Activated CD4-positive, alpha-beta memory T cell treated with anti-CD3 and anti-CD28 coated beads, Interleukin-2, amount 10 ng/mL, durations not matched to agents 7 days and 5 days (primary cell): ENCODE results near the gene RNFT2. TPM values are rescaled to one million over a fixed set of nuclear protein-coding genes. Genes with fewer than 3 reads are reported as not detected.
"Not testable (repeated sequence)": the region's sequence is repeated elsewhere in the genome, so short reads cannot be mapped to it uniquely, and the experiment has no call there.

ENCODE experiments used
- CTCF ChIA-PET: fragments of 350-600 bp; sonication (Branson Sonifier 250); formaldehyde crosslinking; loops from one replicate; lab custom pipeline; 2021; ENCODE audit warnings: antibody characterized with exemption, inconsistent platforms; lab: Charles Lee
- POLR2A ChIA-PET: fragments of 350-600 bp; sonication (Branson Sonifier 250); formaldehyde crosslinking; loops from one replicate; lab custom pipeline; 2021; ENCODE audit warnings: antibody characterized with exemption; lab: Charles Lee
- DNase-seq: peaks from one replicate; pipeline ENCODE4 v3.0.0-alpha.2; 2020
- H3K27ac Mint-ChIP-seq: one replicate; pipeline ENCODE4 v1.8.0; 2021; ENCODE audit warnings: mild to moderate bottlenecking, mixed read lengths
- H3K27me3 Mint-ChIP-seq: one replicate; pipeline ENCODE4 v1.8.0; 2021; ENCODE audit warnings: mixed read lengths
- H3K36me3 Mint-ChIP-seq: one replicate; pipeline ENCODE4 v1.8.0; 2021; ENCODE audit warnings: low read depth, mixed read lengths
- H3K4me1 Mint-ChIP-seq: one replicate; pipeline ENCODE4 v1.8.0; 2021; ENCODE audit warnings: mixed read lengths
- H3K4me3 Mint-ChIP-seq: one replicate; pipeline ENCODE4 v1.8.0; 2021; ENCODE audit warnings: mild to moderate bottlenecking, mixed read lengths
- H3K9me3 Mint-ChIP-seq: one replicate; pipeline ENCODE4 v1.8.0; 2021; ENCODE audit warnings: mixed read lengths
- total RNA-seq, 2 experiments: library from RNA; stranded (reverse); gene quantifications; one replicate each; pipeline ENCODE4 v1.2.3, GENCODE V29; 2021

The RNFT2 gene
- total RNA-seq, 2 experiments from 2014 or later, result 9.0 to 9.8 TPM

DNA sequence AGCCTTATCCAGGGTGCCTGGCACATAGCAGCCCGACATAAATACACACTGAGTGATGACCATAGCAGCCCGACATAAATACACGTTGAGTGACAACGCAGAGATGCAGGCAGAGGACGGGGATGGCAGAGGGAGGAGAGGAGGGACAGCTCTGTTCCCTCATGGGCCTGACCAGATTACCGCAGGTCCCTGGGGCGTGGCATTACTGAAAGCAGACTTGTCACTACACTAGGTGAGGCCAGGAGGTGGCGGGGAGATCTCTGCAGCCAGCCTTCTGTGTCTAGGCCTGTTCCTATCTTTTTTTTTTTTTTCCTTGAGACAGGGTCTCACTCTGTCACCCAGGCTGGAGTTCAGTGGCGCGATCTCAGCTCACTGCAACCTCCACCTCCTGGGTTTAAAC is 74.1 kb downstream of the RNFT2 start:
- CTCF ChIA-PET, result no interaction called here
- Mint-ChIP-seq H3K4me3 (no peak overlapping the region), H3K9me3 (no peaks in the 10 kb centered on the region), H3K4me1 (no peaks in the 10 kb centered on the region), H3K36me3 (no peaks in the 10 kb centered on the region), H3K27me3 (no peaks in the 10 kb centered on the region), H3K27ac (no peak overlapping the region)
- no peak for DNase-seq
- POLR2A ChIA-PET, result no interaction called here

DNA sequence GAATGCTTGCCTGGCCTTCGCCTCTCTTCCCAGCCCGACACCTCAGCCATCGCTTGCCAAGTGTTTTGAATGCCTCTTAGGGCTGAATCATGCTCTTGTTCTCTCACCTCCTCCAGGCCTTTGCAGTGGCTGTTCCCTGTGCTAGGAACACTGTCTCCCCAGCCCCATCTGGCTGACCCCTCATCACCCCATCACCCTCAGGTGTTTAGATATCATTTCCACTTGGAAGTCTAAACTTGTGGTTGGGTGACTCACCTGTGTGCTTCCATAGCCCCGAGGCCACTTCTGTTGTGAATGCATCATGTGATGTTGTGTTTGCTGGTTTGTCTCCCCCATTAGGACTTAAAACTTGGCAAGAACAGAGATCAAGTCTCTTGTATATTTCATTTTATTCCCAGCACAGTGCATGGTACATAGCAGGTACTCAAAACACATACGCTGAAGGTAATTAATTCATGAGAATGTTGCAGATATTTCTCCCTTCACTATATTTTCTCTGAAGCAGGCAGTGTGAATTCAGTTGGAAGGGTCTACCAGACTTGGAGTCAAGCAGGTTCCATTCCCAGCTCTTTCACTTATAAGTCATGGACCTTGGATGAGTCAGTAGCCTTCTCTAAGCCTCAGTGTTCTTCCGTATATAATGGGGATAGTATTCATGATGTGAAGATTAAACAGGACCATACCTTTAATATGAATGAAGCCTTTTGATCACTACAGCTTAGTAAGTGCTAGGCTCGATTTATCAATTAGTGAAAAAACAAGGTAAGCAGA is 75.3 kb downstream of the RNFT2 start:
- no peak for DNase-seq
- Mint-ChIP-seq H3K36me3 (no peaks in the 10 kb centered on the region), H3K9me3 (no peaks in the 10 kb centered on the region), H3K27ac (no peak overlapping the region), H3K4me1 (peaks cover 7% of the 10 kb centered on the region), H3K4me3 (no peak overlapping the region), H3K27me3 (no peaks in the 10 kb centered on the region)
- ChIA-PET POLR2A (no interaction called here), CTCF (no interaction called here)

DNA sequence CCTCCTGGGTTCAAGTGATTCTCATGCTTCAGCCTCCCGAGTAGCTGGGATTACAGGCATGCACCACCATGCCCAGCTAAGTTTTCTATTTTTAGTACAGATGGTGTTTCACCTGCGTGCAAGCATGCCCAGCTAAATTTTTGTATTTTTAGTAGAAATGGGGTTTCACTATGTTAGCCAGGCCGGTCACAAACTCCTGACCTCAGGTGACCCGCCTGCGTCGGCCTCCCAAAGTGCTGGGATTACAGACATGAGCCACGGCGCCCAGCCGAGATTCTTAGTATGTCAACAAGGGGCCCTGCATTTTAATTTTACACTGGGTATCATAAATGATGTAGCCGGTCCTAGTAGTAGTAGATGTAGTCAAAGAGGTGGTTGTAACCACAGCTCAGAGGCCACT is 76.7 kb downstream of the RNFT2 start:
- H3K36me3 Mint-ChIP-seq, CTCF ChIA-PET, POLR2A ChIA-PET, H3K4me3 Mint-ChIP-seq, H3K9me3 Mint-ChIP-seq, H3K27ac Mint-ChIP-seq, DNase-seq, H3K27me3 Mint-ChIP-seq: not testable (repeated sequence)
- peaks cover 15% of the 10 kb centered on the region for H3K4me1 Mint-ChIP-seq

DNA sequence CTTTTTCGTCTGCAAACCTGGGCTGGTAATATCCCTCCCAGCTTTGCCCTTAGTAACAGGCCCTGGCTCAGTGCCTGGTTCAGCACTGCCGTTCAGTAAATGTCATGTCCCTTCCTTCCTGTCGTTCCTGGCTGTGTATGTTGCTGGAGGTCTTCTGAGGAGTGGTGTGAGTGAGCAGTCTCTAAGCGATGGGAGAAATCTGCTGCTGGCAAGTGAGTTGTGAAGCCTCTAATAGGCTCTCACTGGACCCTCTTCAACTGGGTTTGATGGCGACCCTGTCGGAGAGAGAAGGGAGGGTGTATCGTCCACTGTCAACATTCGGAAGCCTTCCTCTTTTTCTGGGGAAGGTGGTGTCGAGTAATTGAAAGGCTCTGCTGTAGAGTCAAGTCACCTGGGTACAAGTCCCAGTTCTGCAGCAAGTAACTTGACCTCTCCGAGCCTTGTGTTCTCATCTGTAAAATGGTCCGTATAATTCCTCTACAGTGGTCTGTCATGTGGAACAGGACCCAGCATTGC is 80.3 kb downstream of the RNFT2 start:
- H3K27me3 Mint-ChIP-seq, result no peaks in the 10 kb centered on the region
- no peaks in the 10 kb centered on the region for H3K36me3 Mint-ChIP-seq
- H3K4me1 Mint-ChIP-seq, result peaks cover 23% of the 10 kb centered on the region
- DNase-seq, result no peak
- ChIA-PET CTCF (no interaction called here), POLR2A (interaction anchor here (0.9 kb wide), 1 partner anchor 109 kb away, joined by 3 read pairs; no protein-coding TSS in a partner anchor)
- peak overlapping the region; percentile 92 for H3K4me3 Mint-ChIP-seq
- no peaks in the 10 kb centered on the region for H3K9me3 Mint-ChIP-seq
- H3K27ac Mint-ChIP-seq, result peak overlapping the region; percentile 93

DNA sequence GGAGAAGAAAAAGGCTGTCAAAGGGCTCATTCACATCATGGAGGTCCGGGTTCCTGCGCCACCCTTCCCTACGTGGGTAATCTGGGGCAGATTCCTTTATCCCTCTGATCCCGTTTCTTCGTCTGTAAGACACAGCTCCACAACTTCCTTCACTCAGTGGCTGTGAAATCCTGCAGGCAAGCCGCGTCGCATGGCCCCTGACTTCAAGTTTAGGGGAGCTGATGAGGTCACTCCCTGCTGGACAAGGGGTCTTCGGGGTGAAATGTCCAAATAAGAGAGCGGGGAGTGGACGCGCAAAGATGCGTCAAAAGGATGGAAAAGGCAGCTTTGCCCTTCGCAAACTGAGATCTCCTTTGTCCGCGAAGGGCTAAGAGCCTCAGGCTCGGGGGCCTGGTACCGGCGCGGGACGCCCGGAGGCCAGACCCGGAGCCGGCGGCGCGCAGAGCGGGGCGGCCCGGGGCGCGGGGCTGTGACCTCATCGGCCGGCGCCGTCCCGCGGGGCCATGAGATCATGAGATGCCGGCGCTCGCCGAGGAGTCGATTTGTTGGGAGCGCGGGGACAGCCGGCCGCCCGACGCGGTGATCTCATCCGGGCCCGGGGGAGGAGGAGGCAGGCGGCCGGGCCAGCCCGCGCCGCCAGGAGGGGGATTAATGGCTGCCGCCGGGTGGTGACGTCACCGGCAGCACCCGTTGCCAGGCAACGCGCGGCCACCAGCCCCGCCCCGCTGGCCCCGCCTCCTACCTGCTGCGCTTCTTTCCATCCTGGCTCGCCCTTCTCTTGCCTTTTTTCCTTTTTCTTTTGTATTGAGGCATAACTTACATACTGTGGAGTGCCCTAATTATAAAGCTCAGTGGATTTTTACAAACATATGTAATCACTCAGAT is 81.1 kb downstream of the RNFT2 start:
- ChIA-PET CTCF (interaction anchor here (0.9 kb wide), 1 partner anchor 26 kb away, joined by 3 read pairs; no protein-coding TSS in a partner anchor), POLR2A (interaction anchor here (0.9 to 1.1 kb wide), 2 partner anchors 19 to 108 kb away, joined by 3 read pairs; no protein-coding TSS in a partner anchor)
- H3K9me3 Mint-ChIP-seq, result no peaks in the 10 kb centered on the region

DNA sequence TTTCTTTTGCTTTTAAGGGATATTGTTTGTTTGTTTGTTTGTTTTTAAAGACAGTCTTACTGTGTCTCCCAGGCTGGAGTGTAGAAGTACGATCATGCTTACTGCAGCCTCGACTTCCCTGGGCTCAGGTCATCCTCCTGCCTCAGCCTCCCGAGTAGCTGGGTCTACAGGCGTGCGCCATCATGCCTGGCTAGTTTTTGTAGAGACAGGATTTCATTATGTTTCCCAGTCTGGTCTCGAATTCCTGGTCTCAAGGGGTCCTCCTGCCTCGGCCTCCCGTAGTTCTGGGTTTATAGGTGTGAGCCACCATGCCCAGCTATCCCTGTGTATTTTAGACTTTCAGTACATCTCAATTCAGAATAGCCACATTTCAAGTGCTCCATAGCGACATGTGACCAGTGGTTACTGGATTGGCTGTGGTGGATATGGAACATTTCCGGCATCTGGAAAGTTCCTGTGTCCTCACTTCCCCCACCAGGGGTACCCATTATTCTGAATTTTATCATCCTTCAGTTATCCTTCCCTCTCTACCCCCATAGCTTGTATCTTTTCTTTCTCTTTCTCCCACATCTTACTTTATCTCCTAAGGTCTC is 82.0 kb downstream of the RNFT2 start:
- Mint-ChIP-seq H3K27ac (no peak overlapping the region), H3K4me3 (peak overlapping the region; percentile 22), H3K36me3 (no peaks in the 10 kb centered on the region), H3K9me3 (no peaks in the 10 kb centered on the region), H3K4me1 (peaks cover 23% of the 10 kb centered on the region), H3K27me3 (no peaks in the 10 kb centered on the region)
- ChIA-PET POLR2A (interaction anchor here (1.1 kb wide), 1 partner anchor 18 kb away, joined by 3 read pairs; no protein-coding TSS in a partner anchor), CTCF (interaction anchor here (0.9 kb wide), 1 partner anchor 27 kb away, joined by 3 read pairs; no protein-coding TSS in a partner anchor)
- no peak for DNase-seq

More for the DNA sequence above, 81.1 kb downstream of the RNFT2 start:
- Mint-ChIP-seq H3K4me1 (peaks cover 23% of the 10 kb centered on the region), H3K4me3 (peak overlapping the region; percentile 92), H3K27me3 (no peaks in the 10 kb centered on the region), H3K27ac (peak overlapping the region; percentile 93), H3K36me3 (no peaks in the 10 kb centered on the region)
- DNase-seq, result peak; percentile 89

DNA sequence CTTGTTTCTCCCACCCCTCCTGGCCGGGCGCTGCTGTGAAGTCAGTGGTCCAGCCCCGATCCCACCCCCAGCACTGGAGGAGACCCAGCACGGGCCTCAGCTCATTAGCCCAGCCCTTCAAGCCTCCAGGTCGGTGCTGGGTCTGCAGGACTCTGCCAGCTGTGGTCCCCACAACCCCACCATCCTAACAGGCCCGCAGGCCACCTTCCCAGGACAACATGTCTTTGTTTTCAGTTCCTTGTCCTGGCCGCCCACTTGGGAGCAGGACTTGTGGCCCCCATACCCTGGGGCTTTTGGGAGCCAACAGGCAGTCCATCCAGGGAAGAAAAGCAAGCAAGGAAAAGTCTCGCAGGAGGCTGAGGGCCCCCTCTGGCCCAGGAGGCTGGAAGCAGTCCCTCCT is 83.2 kb downstream of the RNFT2 start:
- no peak overlapping the region for H3K4me3 Mint-ChIP-seq
- H3K9me3 Mint-ChIP-seq, result no peaks in the 10 kb centered on the region
- ChIA-PET POLR2A (no interaction called here), CTCF (no interaction called here)
- no peaks in the 10 kb centered on the region for H3K27me3 Mint-ChIP-seq
- H3K36me3 Mint-ChIP-seq, result no peaks in the 10 kb centered on the region
- peaks cover 23% of the 10 kb centered on the region for H3K4me1 Mint-ChIP-seq
- H3K27ac Mint-ChIP-seq, result no peak overlapping the region
- DNase-seq, result no peak

DNA sequence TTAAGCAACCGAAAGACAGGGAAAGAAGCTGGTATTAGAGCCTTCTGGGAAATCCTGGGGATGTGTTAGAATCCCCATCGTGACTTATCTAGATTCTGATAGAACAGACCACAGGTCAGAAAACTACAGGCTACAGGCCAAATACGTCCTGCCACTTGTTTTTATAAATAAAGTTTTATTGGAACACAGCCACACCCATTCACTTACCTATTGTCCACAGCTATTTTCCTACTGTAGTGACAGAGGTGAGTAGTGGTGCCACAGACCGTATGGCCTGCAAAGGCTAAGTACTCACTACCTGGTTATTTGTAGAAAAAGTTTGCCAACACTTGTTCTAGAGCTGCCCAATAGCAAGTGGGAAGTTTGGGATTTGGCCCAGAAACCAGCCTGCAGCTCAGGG is 89.3 kb downstream of the RNFT2 start:
- no peak overlapping the region for H3K27ac Mint-ChIP-seq
- ChIA-PET POLR2A (no interaction called here), CTCF (no interaction called here)
- no peaks in the 10 kb centered on the region for H3K36me3 Mint-ChIP-seq
- no peaks in the 10 kb centered on the region for H3K4me1 Mint-ChIP-seq
- no peak overlapping the region for H3K4me3 Mint-ChIP-seq
- no peak for DNase-seq
- H3K27me3 Mint-ChIP-seq, result no peaks in the 10 kb centered on the region
- no peaks in the 10 kb centered on the region for H3K9me3 Mint-ChIP-seq

DNA sequence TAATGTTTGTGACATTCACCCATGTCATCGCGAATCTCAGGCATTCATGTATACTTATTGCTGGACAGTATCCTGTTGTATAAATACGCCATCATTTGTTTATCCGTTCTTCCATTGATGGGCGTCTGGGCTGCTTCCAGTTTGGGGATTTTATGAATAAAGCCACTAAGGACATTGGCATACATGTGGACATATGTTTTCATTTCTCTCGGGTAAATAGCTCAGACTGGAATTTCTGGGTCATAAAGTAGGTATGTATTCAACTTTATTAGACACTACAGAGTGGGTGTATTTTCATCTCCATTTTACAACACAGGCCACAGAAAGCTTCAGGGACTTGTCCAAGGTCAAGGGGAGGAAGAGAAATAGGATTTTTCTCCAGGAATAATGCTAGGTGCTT is 94.2 kb downstream of the RNFT2 start:
- no peaks in the 10 kb centered on the region for H3K27me3 Mint-ChIP-seq
- H3K36me3 Mint-ChIP-seq, result no peaks in the 10 kb centered on the region
- no peaks in the 10 kb centered on the region for H3K9me3 Mint-ChIP-seq
- no peak overlapping the region for H3K27ac Mint-ChIP-seq
- no peaks in the 10 kb centered on the region for H3K4me1 Mint-ChIP-seq
- POLR2A ChIA-PET, result no interaction called here
- CTCF ChIA-PET, result interaction anchor here (1.1 kb wide), 1 partner anchor 15 kb away, joined by 4 read pairs; no protein-coding TSS in a partner anchor
- H3K4me3 Mint-ChIP-seq, result no peak overlapping the region
- no peak for DNase-seq

DNA sequence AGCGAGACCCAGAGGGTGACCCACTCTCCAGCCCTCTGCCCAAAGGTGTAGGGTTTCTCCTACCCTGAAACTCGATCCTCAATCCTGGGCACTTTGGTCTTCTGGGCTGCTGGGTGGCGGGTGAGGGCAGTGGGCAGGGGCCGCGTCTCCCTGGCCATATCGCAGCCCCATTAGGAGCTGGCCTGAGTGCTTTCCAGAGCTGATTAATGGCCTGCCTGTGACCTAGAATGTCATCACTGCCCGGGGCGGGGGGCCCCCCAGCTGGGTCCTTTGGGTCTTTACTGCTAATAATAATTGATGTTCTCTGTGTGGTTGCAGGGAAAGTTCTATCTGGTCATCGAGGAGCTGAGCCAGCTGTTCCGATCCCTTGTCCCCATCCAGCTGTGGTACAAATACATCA is 95.4 kb downstream of the RNFT2 start:
- Mint-ChIP-seq H3K36me3 (no peaks in the 10 kb centered on the region), H3K27ac (no peak overlapping the region), H3K9me3 (no peaks in the 10 kb centered on the region), H3K4me1 (no peaks in the 10 kb centered on the region), H3K4me3 (no peak overlapping the region), H3K27me3 (no peaks in the 10 kb centered on the region)
- ChIA-PET POLR2A (no interaction called here), CTCF (no interaction called here)
- DNase-seq, result no peak

DNA sequence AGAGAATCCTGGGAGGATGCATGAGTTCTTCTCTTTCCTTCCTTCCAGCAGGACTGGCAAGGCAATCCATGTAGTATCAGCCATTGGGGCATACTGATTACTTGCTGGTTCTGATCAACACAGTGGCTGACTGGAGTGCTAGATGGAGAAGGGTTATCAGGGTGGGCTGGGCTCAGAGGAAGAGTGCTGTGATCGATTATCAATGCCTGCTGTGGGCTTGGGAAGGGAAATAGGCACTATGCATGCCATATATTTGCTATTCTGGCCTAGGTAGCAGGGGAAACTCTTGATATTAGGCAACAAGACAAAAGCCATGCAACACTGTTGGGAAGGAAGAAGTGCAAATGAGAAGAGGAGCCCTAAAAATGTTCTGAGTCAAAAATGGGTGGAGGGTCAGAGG is 97.4 kb downstream of the RNFT2 start:
- Mint-ChIP-seq H3K36me3 (no peaks in the 10 kb centered on the region), H3K27me3 (no peaks in the 10 kb centered on the region), H3K9me3 (no peaks in the 10 kb centered on the region), H3K4me3 (no peak overlapping the region), H3K27ac (no peak overlapping the region), H3K4me1 (no peaks in the 10 kb centered on the region)
- CTCF ChIA-PET, result no interaction called here
- DNase-seq, result no peak
- POLR2A ChIA-PET, result no interaction called here

DNA sequence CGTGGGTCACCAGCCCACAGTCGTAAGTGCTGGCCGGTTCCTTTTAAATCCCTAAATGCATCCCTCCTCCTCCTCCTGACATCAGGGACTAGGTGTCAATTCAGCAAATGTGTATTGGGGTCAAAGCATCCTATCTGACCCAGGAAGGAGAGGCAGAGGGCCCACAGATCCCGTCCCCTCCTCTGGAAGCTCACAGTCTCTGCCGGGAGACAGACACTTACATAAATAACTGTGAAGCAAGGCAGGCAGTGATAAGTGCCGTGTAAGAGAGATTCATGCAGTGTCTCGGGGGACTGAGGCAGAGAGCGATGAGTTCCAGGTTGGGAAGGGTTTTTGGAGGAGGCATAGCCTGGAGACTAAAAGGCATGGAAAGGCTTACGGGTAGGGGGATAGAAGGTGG is 99.0 kb downstream of the RNFT2 start:
- Mint-ChIP-seq H3K36me3 (no peaks in the 10 kb centered on the region), H3K9me3 (no peaks in the 10 kb centered on the region), H3K4me1 (no peaks in the 10 kb centered on the region), H3K27ac (no peak overlapping the region), H3K27me3 (no peaks in the 10 kb centered on the region), H3K4me3 (no peak overlapping the region)
- ChIA-PET POLR2A (no interaction called here), CTCF (no interaction called here)
- no peak for DNase-seq

DNA sequence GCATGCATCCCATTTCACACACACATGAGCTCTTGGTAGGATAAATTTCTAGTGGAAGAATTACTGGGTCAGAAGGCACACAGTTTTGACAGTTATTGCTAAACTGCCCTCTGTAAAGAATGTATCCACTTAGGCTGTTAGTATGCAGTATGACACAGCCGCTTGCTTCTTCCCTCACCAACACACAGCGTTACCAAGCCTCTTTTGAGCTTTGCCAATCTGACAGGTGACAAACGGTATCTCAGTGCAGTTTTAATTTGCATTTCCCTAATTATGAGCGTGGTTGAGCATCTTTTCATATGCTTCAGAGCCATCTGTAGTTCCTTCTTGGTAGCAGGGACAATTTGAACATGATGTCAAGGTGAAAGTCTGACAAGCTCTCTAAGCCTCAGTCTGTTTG is 100.2 kb downstream of the RNFT2 start:
- Mint-ChIP-seq H3K36me3 (no peaks in the 10 kb centered on the region), H3K4me1 (no peaks in the 10 kb centered on the region), H3K4me3 (no peak overlapping the region), H3K27ac (no peak overlapping the region), H3K9me3 (no peaks in the 10 kb centered on the region), H3K27me3 (no peaks in the 10 kb centered on the region)
- ChIA-PET CTCF (no interaction called here), POLR2A (interaction anchor here (1.0 kb wide), 1 partner anchor 19 kb away, joined by 3 read pairs; no protein-coding TSS in a partner anchor)
- no peak for DNase-seq
